ENCODE measurements around the gene SEMA4B.

DNA sequence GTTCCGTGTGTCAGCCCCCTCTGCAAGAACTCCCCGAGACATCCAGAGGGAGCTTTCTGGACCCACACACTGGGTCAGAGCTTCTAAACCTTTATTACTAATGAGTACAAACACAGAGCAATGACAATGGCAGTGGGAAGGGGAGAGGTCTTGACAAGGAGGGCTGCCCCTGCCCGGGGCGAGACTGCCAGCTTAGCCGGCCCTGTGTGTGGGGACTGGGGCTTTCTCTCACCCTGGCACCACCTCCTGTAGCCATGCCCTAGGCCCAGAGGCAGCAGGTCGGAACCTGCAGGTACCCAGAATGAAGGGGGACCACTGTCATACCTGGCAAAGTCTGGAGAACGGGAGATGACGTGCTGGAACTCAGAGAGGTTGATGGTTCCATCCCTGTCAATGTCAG, 29.5 kb downstream of the SEMA4B start:
- TF ChIP-seq, protein P1, sequence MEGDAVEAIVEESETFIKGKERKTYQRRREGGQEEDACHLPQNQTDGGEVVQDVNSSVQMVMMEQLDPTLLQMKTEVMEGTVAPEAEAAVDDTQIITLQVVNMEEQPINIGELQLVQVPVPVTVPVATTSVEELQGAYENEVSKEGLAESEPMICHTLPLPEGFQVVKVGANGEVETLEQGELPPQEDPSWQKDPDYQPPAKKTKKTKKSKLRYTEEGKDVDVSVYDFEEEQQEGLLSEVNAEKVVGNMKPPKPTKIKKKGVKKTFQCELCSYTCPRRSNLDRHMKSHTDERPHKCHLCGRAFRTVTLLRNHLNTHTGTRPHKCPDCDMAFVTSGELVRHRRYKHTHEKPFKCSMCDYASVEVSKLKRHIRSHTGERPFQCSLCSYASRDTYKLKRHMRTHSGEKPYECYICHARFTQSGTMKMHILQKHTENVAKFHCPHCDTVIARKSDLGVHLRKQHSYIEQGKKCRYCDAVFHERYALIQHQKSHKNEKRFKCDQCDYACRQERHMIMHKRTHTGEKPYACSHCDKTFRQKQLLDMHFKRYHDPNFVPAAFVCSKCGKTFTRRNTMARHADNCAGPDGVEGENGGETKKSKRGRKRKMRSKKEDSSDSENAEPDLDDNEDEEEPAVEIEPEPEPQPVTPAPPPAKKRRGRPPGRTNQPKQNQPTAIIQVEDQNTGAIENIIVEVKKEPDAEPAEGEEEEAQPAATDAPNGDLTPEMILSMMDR (IDR thresholded peaks at IDR 0.05; ENCODE audit: insufficient read depth, low read length, poor library complexity, severe bottlenecking) = no peak
- no peak for TF ChIP-seq EZH2phosphoT487 (conservative IDR thresholded peaks at IDR 0.05; ENCODE audit: low read length)
